SHP77 (cell line): Measurements from ENCODE around the gene PLEKHG1.

Experiments used
- DNase-seq, 2 experiments: peaks; one replicate each; lab custom pipeline; 2025; lab: John Stamatoyannopoulos, UW

PLEKHG1 gene

GRCh38 chr6:150640556-150641209 is 41.0 kb downstream of the PLEKHG1 start:
- DNase-seq = no peak

- no peak for DNase-seq
These were observed 41.9 kb downstream of the PLEKHG1 start for GRCh38 chr6:150641398-150642139.

GRCh38 chr6:150646228-150646627 is 46.5 kb downstream of the PLEKHG1 start:
- no peak for DNase-seq

DNA sequence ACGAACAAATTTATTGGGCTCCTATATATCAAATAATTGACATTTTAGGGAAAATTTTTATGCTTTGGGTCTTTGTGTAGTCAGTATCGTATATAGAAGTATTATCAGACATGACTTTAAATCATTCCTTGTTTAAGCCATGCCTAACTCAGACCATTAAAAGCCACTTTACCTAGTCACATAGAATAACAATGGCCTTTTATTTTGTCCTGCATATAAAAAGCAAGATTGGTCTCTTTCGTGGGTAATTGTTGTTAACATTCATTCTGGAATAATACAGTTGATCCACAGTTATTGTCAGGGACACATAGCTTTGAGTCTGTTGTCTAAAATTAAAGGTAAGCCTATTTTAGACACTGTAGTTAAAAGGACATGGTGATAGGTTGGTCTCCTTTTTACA is 47.4 kb downstream of the PLEKHG1 start:
- DNase-seq = no peak
